ENCODE data around the gene ASXL2. TPM values are rescaled to one million over a fixed set of nuclear protein-coding genes. Genes with fewer than 3 reads are reported as not detected.

Gene ASXL2
- total RNA-seq, 1 donor from 2014 or later = 25.8 TPM

GRCh38 chr2:25742501-25742900 lies 135.8 kb downstream of the ASXL2 start:
- TF ChIP-seq EZH2 (IDR thresholded peaks at IDR 0.05; ENCODE audit: insufficient read depth, low read length) = no peak
- no peak for TF ChIP-seq CTCF (IDR thresholded peaks at IDR 0.05; ENCODE audit: insufficient read depth, low read depth, low read length)
- Histone ChIP-seq H3K36me3 (ENCODE audit: insufficient read depth, low read length) (peaks cover 15% of the 10 kb centered on the region), H3K27ac (ENCODE audit: low read depth, low read length) (no peak overlapping the region), H3K79me2 (ENCODE audit: insufficient read depth, low read length) (no peaks in the 10 kb centered on the region), H3K4me2 (ENCODE audit: low read length) (no peak overlapping the region), H3K27me3 (ENCODE audit: insufficient read depth, low read length) (no peaks in the 10 kb centered on the region), H3K9me3 (ENCODE audit: insufficient read depth, low read depth, low read length) (no peaks in the 10 kb centered on the region), H3K4me1 (ENCODE audit: insufficient read depth, low read length) (peaks cover 3% of the 10 kb centered on the region), H2AFZ (ENCODE audit: low read depth, low read length) (no peak overlapping the region), H3K4me3 (ENCODE audit: insufficient read depth, low read depth, low read length) (no peak overlapping the region), H4K20me1 (ENCODE audit: insufficient read depth, low read length) (peaks cover 20% of the 10 kb centered on the region), H3K9ac (ENCODE audit: low read length) (no peak overlapping the region)
- Mint-ChIP-seq H3K36me3 (ENCODE audit: low read depth, unreplicated experiment) (peaks cover 21% of the 10 kb centered on the region), H3K9me3 (ENCODE audit: unreplicated experiment) (peaks cover 3% of the 10 kb centered on the region), H3K4me3 (ENCODE audit: unreplicated experiment) (no peak overlapping the region), H3K4me1 (ENCODE audit: low read depth, unreplicated experiment) (peaks cover 19% of the 10 kb centered on the region), H3K27me3 (ENCODE audit: low read depth, unreplicated experiment) (no peaks in the 10 kb centered on the region), H3K27ac (ENCODE audit: unreplicated experiment) (no peak overlapping the region)
- DNase-seq (ENCODE audit: low read depth) = no peak
- no peak for FAIRE-seq

- H3K27me3 ChIP-seq (ENCODE audit: insufficient read depth, low read length) = no peaks in the 10 kb centered on the region
- H2AFZ ChIP-seq (ENCODE audit: low read depth, low read length) = no peak overlapping the region
- H3K9ac ChIP-seq (ENCODE audit: low read length) = no peak overlapping the region
- H3K4me1 Mint-ChIP-seq (ENCODE audit: low read depth, unreplicated experiment) = peaks cover 19% of the 10 kb centered on the region
- H3K27ac ChIP-seq (ENCODE audit: low read depth, low read length) = no peak overlapping the region
- no peak for TF ChIP-seq EZH2 (IDR thresholded peaks at IDR 0.05; ENCODE audit: insufficient read depth, low read length)
- TF ChIP-seq CTCF (IDR thresholded peaks at IDR 0.05; ENCODE audit: insufficient read depth, low read depth, low read length) = no peak
- peaks cover 16% of the 10 kb centered on the region for H4K20me1 ChIP-seq (ENCODE audit: insufficient read depth, low read length)
- no peak overlapping the region for H3K4me2 ChIP-seq (ENCODE audit: low read length)
- peaks cover 13% of the 10 kb centered on the region for H3K36me3 ChIP-seq (ENCODE audit: insufficient read depth, low read length)
- peaks cover 3% of the 10 kb centered on the region for H3K9me3 Mint-ChIP-seq (ENCODE audit: unreplicated experiment)
- no peaks in the 10 kb centered on the region for H3K9me3 ChIP-seq (ENCODE audit: insufficient read depth, low read depth, low read length)
- H3K4me3 ChIP-seq (ENCODE audit: insufficient read depth, low read depth, low read length) = no peak overlapping the region
- H3K27me3 Mint-ChIP-seq (ENCODE audit: low read depth, unreplicated experiment) = no peaks in the 10 kb centered on the region
- H3K4me3 Mint-ChIP-seq (ENCODE audit: unreplicated experiment) = no peak overlapping the region
- H3K4me1 ChIP-seq (ENCODE audit: insufficient read depth, low read length) = peaks cover 3% of the 10 kb centered on the region
- DNase-seq (ENCODE audit: low read depth) = peak; percentile 10
- H3K27ac Mint-ChIP-seq (ENCODE audit: unreplicated experiment) = peak overlapping the region; percentile 64
- FAIRE-seq = no peak
- H3K79me2 ChIP-seq (ENCODE audit: insufficient read depth, low read length) = no peaks in the 10 kb centered on the region
- peaks cover 21% of the 10 kb centered on the region for H3K36me3 Mint-ChIP-seq (ENCODE audit: low read depth, unreplicated experiment)
Measured at GRCh38 chr2:25740810-25741381, 137.4 kb downstream of the ASXL2 start.

Data from astrocyte (in vitro differentiated cells and primary cell).